Gastroesophageal sphincter (tissue), 3 donors: ENCODE measurements around the gene C22orf15.

Source experiments
- POLR2A ChIP-seq, 2 donors: fragments of 450-650 bp; IDR thresholded peaks; one replicate each; pipeline ENCODE4 v1.6.1; 2017; ENCODE audit warnings: antibody characterized with exemption in 2 of 2, mild to moderate bottlenecking in 2 of 2, moderate library complexity in 1 of 2
- TF ChIP-seq, protein P1 (sequence below), 4 experiments: fragments of 200-600 bp in 2 of 4; fragments of 450-650 bp in 2 of 4; sonication (generic) in 1 of 4; IDR thresholded peaks; one replicate each; pipeline ENCODE4 v1.5.1; 2017 to 2019; ENCODE audit warnings: antibody characterized with exemption in 4 of 4, mild to moderate bottlenecking in 2 of 4, moderate library complexity in 2 of 4

DNA sequence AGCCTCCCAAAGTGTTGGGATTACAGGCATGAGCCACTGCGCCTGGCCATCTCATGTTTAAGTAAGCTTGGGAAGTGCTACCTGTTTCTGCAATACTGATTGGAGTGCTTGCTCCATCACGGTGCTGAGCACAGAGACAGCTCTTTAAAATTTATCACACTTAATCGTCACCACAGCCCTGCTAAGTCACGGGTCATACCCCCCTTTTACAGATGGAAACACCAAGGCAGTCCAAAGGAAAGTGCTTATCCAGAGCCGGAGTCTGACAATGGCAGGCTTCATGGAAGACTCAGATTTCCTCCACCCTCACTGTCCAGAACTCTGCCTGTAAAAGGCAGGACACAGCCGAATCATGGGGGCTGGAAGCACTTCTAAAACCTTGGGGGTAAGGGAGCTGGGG, 2.7 kb upstream of the C22orf15 start:
- TF ChIP-seq, protein P1, sequence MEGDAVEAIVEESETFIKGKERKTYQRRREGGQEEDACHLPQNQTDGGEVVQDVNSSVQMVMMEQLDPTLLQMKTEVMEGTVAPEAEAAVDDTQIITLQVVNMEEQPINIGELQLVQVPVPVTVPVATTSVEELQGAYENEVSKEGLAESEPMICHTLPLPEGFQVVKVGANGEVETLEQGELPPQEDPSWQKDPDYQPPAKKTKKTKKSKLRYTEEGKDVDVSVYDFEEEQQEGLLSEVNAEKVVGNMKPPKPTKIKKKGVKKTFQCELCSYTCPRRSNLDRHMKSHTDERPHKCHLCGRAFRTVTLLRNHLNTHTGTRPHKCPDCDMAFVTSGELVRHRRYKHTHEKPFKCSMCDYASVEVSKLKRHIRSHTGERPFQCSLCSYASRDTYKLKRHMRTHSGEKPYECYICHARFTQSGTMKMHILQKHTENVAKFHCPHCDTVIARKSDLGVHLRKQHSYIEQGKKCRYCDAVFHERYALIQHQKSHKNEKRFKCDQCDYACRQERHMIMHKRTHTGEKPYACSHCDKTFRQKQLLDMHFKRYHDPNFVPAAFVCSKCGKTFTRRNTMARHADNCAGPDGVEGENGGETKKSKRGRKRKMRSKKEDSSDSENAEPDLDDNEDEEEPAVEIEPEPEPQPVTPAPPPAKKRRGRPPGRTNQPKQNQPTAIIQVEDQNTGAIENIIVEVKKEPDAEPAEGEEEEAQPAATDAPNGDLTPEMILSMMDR (IDR thresholded peaks at IDR 0.05) = no peak
- no peak for TF ChIP-seq POLR2A (IDR thresholded peaks at IDR 0.05)
